ENCODE data around the gene NTM.

NTM gene

GRCh38 chr11:132028380-132029240, 658.2 kb downstream of the NTM start:
- peak; percentile 48 for TF ChIP-seq CTCF (conservative IDR thresholded peaks at IDR 0.05; ENCODE audit: low read depth, low read length)
- no peak overlapping the region for H3K4me3 ChIP-seq (ENCODE audit: low read length)
- DNase-seq (ENCODE audit: low read depth): no peak

GRCh38 chr11:132030896-132031295, 660.5 kb downstream of the NTM start:
- no peak overlapping the region for H3K4me3 ChIP-seq (ENCODE audit: low read length)
- TF ChIP-seq CTCF (conservative IDR thresholded peaks at IDR 0.05; ENCODE audit: low read depth, low read length): no peak

GRCh38 chr11:132032555-132032954, 662.1 kb downstream of the NTM start:
- no peak for DNase-seq (ENCODE audit: low read depth)
- no peak overlapping the region for H3K4me3 ChIP-seq (ENCODE audit: low read length)
- TF ChIP-seq CTCF (conservative IDR thresholded peaks at IDR 0.05; ENCODE audit: low read depth, low read length): no peak

More at GRCh38 chr11:132030896-132031295, 660.5 kb downstream of the NTM start:
- DNase-seq (ENCODE audit: low read depth): no peak

GRCh38 chr11:132033051-132033450, 662.6 kb downstream of the NTM start:
- no peak for TF ChIP-seq CTCF (conservative IDR thresholded peaks at IDR 0.05; ENCODE audit: low read depth, low read length)
- H3K4me3 ChIP-seq (ENCODE audit: low read length): no peak overlapping the region
- DNase-seq (ENCODE audit: low read depth): no peak

- DNase-seq (ENCODE audit: low read depth): no peak
- no peak for TF ChIP-seq CTCF (conservative IDR thresholded peaks at IDR 0.05; ENCODE audit: low read depth, low read length)
- no peak overlapping the region for H3K4me3 ChIP-seq (ENCODE audit: low read length)
Measured at GRCh38 chr11:132035228-132035627, 664.8 kb downstream of the NTM start.

- no peak overlapping the region for H3K4me3 ChIP-seq (ENCODE audit: low read length)
- DNase-seq (ENCODE audit: low read depth): no peak
- TF ChIP-seq CTCF (conservative IDR thresholded peaks at IDR 0.05; ENCODE audit: low read depth, low read length): no peak
Measured at GRCh38 chr11:132035766-132036165, 665.4 kb downstream of the NTM start.

GRCh38 chr11:132036220-132036619, 665.8 kb downstream of the NTM start:
- no peak for DNase-seq (ENCODE audit: low read depth)
- no peak for TF ChIP-seq CTCF (conservative IDR thresholded peaks at IDR 0.05; ENCODE audit: low read depth, low read length)
- no peak overlapping the region for H3K4me3 ChIP-seq (ENCODE audit: low read length)
